ENCODE measurements around the gene ZBP1.

ZBP1 gene

GRCh38 chr20:57656821-57657534 lies 36.8 kb upstream of the ZBP1 start:
- no peak for FAIRE-seq
- DNase-seq (ENCODE audit: insufficient read length), result peak; percentile 21
- TF ChIP-seq POLR2AphosphoS5 (IDR thresholded peaks at IDR 0.05; ENCODE audit: low read depth, low read length), result no peak
- no peak for TF ChIP-seq POLR2A (IDR thresholded peaks at IDR 0.05; ENCODE audit: low read depth, low read length)
- TF ChIP-seq TAF1 (IDR thresholded peaks at IDR 0.05; ENCODE audit: borderline replicate concordance, low read depth, low read length), result no peak

GRCh38 chr20:57656252-57656820 lies 36.1 kb upstream of the ZBP1 start:
- FAIRE-seq (no peak), DNase-seq (ENCODE audit: insufficient read length) (peak; percentile 12)
- TF ChIP-seq POLR2AphosphoS5 (IDR thresholded peaks at IDR 0.05; ENCODE audit: low read depth, low read length), result no peak
- no peak for TF ChIP-seq TAF1 (IDR thresholded peaks at IDR 0.05; ENCODE audit: borderline replicate concordance, low read depth, low read length)
- no peak for TF ChIP-seq POLR2A (IDR thresholded peaks at IDR 0.05; ENCODE audit: low read depth, low read length)

DNA sequence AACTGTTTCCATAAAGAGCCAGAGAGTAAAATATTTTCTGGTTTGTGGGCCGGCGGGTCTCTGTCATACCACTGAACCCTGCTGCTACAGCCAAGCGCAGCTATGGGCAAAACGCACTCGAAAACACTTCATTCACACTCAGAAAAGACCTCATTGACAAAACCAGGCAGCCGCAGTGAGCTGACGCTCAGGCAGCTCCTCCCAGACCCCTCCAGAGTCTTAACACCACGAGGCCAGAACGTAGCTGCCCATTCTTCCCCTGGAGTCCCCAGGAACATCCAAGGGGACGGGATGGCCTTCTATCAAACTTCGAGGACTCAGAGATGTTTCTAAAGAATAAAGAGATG lies 35.6 kb upstream of the ZBP1 start:
- no peak for TF ChIP-seq POLR2A (IDR thresholded peaks at IDR 0.05; ENCODE audit: low read depth, low read length)
- TF ChIP-seq TAF1 (IDR thresholded peaks at IDR 0.05; ENCODE audit: borderline replicate concordance, low read depth, low read length), result no peak
- TF ChIP-seq POLR2AphosphoS5 (IDR thresholded peaks at IDR 0.05; ENCODE audit: low read depth, low read length), result no peak
- no peak for FAIRE-seq
- DNase-seq (ENCODE audit: insufficient read length), result no peak

- TF ChIP-seq POLR2A (IDR thresholded peaks at IDR 0.05; ENCODE audit: low read depth, low read length) (no peak), POLR2AphosphoS5 (IDR thresholded peaks at IDR 0.05; ENCODE audit: low read depth, low read length) (no peak), TAF1 (IDR thresholded peaks at IDR 0.05; ENCODE audit: borderline replicate concordance, low read depth, low read length) (no peak)
- FAIRE-seq, result no peak
- peak; percentile 15 for DNase-seq (ENCODE audit: insufficient read length)
Observed at GRCh38 chr20:57654998-57655808, 35.0 kb upstream of the ZBP1 start.

- FAIRE-seq, result peak; percentile 78
- peak; percentile 91 for DNase-seq (ENCODE audit: insufficient read length)
- no peak for TF ChIP-seq POLR2A (IDR thresholded peaks at IDR 0.05; ENCODE audit: low read depth, low read length)
- no peak for TF ChIP-seq POLR2AphosphoS5 (IDR thresholded peaks at IDR 0.05; ENCODE audit: low read depth, low read length)
- TF ChIP-seq TAF1 (IDR thresholded peaks at IDR 0.05; ENCODE audit: borderline replicate concordance, low read depth, low read length), result no peak
Observed at GRCh38 chr20:57654363-57654997, 34.3 kb upstream of the ZBP1 start.

- TF ChIP-seq TAF1 (IDR thresholded peaks at IDR 0.05; ENCODE audit: borderline replicate concordance, low read depth, low read length) (no peak), POLR2A (IDR thresholded peaks at IDR 0.05; ENCODE audit: low read depth, low read length) (no peak), POLR2AphosphoS5 (IDR thresholded peaks at IDR 0.05; ENCODE audit: low read depth, low read length) (no peak)
- peak; percentile 13 for DNase-seq (ENCODE audit: insufficient read length)
- FAIRE-seq, result no peak
Observed at GRCh38 chr20:57653910-57654309, 33.7 kb upstream of the ZBP1 start.

DNA sequence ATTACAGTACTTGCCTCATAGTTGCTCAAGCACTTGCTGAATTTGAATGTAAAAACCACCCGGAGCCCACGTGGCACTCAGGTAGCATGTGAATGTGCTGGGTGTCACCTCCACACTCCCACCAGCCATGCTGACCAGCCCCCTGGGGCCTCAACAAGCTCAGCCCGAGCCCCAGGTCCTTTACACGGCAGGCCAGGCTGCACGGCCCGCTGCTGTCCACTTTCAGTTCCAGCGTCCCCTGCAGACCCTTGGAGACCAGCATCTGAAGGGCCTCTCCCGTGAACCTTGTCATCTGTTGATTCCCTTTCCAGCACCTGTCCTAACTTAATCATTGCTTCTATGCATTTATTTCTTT lies 33.3 kb upstream of the ZBP1 start:
- FAIRE-seq (no peak), DNase-seq (ENCODE audit: insufficient read length) (peak; percentile 15)
- TF ChIP-seq POLR2A (IDR thresholded peaks at IDR 0.05; ENCODE audit: low read depth, low read length), result no peak
- TF ChIP-seq TAF1 (IDR thresholded peaks at IDR 0.05; ENCODE audit: borderline replicate concordance, low read depth, low read length), result no peak
- TF ChIP-seq POLR2AphosphoS5 (IDR thresholded peaks at IDR 0.05; ENCODE audit: low read depth, low read length), result no peak

- DNase-seq (ENCODE audit: insufficient read length), result peak; percentile 29
- no peak for FAIRE-seq
- TF ChIP-seq POLR2A (IDR thresholded peaks at IDR 0.05; ENCODE audit: low read depth, low read length) (no peak), TAF1 (IDR thresholded peaks at IDR 0.05; ENCODE audit: borderline replicate concordance, low read depth, low read length) (no peak), POLR2AphosphoS5 (IDR thresholded peaks at IDR 0.05; ENCODE audit: low read depth, low read length) (no peak)
Observed at GRCh38 chr20:57652606-57653545, 32.6 kb upstream of the ZBP1 start.

DNA sequence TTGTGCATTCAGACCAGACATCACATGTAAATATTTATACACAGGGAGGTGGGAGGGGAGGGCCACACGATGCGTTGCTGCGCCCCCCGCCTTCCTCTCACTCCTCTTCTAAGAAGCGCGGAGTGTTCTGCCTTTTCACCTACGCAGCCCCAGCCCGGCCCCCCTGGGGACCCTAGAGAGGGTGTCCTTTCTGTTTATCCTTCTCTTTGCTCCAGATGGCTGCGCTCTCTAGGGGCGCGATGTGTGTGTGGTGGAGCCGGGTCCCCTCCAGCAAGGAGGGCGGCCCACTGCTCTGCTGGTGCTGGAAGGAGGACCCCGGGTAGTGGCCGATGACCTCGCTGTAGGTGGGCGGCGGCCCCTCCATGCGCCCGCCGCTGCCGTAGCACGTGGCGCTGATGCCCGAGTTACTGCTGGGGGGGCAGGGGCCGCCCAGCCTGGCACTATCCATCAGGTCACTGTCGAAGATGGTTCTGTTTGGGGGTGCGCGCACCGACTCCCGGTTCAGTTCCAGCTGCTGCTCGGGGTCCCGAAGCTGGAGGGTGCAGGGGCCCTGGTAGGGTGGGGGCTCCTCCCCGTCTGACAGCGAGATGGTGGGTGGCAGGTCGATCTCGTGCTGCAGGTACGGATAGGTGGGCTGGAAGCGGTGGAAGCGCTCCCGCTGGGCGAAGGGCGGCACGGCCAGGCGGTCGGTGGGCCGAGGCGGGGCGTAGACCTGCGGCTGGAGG lies 31.8 kb upstream of the ZBP1 start:
- TF ChIP-seq POLR2AphosphoS5 (IDR thresholded peaks at IDR 0.05; ENCODE audit: low read depth, low read length) (no peak), POLR2A (IDR thresholded peaks at IDR 0.05; ENCODE audit: low read depth, low read length) (no peak), TAF1 (IDR thresholded peaks at IDR 0.05; ENCODE audit: borderline replicate concordance, low read depth, low read length) (no peak)
- FAIRE-seq (no peak), DNase-seq (ENCODE audit: insufficient read length) (no peak)

All from GM12892 (cell line).